GM12892 (cell line): ENCODE measurements around the gene CEP83.

ENCODE experiments used
- POLR2A ChIP-seq: IDR thresholded peaks from 2 replicates; pipeline ENCODE4 v1.6.1; 2011; ENCODE audit warnings: low read depth, low read length, control low read depth
- POLR2AphosphoS5 ChIP-seq: IDR thresholded peaks from 2 replicates; pipeline ENCODE4 v1.6.1; 2011; ENCODE audit warnings: low read depth, low read length, control low read depth

DNA sequence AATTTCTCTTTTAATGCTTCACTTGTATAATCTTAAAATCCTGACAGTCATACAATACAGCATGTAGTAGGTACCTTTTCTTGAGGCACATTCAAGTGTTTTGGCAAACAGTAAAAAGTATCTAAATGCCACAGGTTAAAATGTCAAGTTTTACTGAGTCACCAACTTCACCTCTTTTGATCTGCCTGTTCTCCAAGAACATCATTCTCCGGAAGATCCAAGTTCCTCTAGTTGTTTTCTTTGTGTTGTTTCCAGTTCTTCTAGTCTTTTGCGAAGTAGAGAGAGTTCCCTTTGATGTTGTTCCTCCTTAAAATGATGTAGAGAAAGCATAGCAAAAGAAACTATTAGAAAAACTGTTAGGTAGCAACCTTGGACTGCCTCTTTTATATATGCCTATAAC is 151.1 kb downstream of the CEP83 start:
- TF ChIP-seq POLR2AphosphoS5: no peak
- TF ChIP-seq POLR2A: no peak
